ENCODE data around the gene KLHL40. TPM values are rescaled to one million over a fixed set of nuclear protein-coding genes. Genes with fewer than 3 reads are reported as not detected.

Gene KLHL40
- total RNA-seq, 1 experiment from 2014 or later, result not detected

DNA sequence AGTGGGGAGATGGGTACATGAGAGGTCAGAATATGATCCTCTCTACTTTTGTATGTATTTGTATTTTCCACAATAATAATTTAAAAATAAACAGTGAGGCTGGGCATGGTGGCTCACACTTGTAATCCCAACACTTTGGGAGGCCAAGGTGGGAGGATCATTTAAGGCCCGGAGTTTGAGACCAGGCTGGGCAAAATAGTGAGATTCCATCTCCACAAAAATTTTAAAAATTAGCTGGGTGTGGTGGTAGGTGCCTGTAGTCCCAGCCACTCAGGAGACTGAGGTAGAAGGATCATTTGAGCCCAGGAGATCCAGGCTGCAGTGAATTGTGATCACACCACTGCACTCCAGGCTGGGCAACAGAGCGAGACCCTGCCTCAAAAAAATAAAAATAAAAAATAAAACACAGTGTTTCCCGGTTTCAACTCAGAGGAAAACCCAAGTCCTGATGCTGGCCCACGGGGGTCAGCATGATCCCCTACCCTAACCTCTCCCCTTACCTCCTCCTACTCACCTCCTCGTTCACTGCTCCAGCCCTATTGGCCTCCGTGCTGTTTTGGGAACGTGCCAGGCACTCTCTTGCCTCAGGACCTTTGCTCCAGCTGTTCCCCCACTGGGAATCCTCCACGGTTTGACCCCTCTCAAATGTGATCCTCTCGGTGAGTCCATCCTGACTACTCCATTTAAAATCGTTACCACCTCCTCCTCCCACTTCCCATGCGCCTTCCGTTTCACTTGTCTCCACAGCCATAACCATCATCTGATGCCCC lies 2.9 kb upstream of the KLHL40 start:
- H2BK120ac ChIP-seq (ENCODE audit: low read depth, low read length, poor library complexity, severe bottlenecking), result no peak overlapping the region
- H3K14ac ChIP-seq (ENCODE audit: insufficient read depth, low read length), result no peak overlapping the region; the same call in 1 of the 2 replicates
- no peaks in the 10 kb centered on the region for H3K27me3 ChIP-seq (ENCODE audit: insufficient read depth, low read length)
- no peak overlapping the region for H2AFZ ChIP-seq (ENCODE audit: low read length)
- H3K4me1 ChIP-seq (ENCODE audit: insufficient read depth, low read length), result no peaks in the 10 kb centered on the region
- H3K18ac ChIP-seq (ENCODE audit: insufficient read length, low read depth, low read length), result no peak overlapping the region
- no peak overlapping the region for H2BK5ac ChIP-seq (ENCODE audit: insufficient read length, low read length)
- H3T11ph ChIP-seq (ENCODE audit: low read length), result no peak overlapping the region
- H3K27ac ChIP-seq (ENCODE audit: insufficient read length, low read depth, low read length), result no peak overlapping the region
- H3K4me2 ChIP-seq (ENCODE audit: insufficient read depth, insufficient read length, low read length), result no peak overlapping the region
- no peak overlapping the region for H4K8ac ChIP-seq (replicated peaks; ENCODE audit: insufficient read length, low read depth, low read length)
- TF ChIP-seq, protein P1, sequence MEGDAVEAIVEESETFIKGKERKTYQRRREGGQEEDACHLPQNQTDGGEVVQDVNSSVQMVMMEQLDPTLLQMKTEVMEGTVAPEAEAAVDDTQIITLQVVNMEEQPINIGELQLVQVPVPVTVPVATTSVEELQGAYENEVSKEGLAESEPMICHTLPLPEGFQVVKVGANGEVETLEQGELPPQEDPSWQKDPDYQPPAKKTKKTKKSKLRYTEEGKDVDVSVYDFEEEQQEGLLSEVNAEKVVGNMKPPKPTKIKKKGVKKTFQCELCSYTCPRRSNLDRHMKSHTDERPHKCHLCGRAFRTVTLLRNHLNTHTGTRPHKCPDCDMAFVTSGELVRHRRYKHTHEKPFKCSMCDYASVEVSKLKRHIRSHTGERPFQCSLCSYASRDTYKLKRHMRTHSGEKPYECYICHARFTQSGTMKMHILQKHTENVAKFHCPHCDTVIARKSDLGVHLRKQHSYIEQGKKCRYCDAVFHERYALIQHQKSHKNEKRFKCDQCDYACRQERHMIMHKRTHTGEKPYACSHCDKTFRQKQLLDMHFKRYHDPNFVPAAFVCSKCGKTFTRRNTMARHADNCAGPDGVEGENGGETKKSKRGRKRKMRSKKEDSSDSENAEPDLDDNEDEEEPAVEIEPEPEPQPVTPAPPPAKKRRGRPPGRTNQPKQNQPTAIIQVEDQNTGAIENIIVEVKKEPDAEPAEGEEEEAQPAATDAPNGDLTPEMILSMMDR (conservative IDR thresholded peaks at IDR 0.05), result no peak
- H3K23ac ChIP-seq (ENCODE audit: insufficient read length, low read depth, low read length), result no peak overlapping the region
- Mint-ChIP-seq H3K27me3 (ENCODE audit: low read depth) (peaks cover 3% of the 10 kb centered on the region), H3K36me3 (ENCODE audit: insufficient read depth in 1 of 3, low read depth in 3 of 3) (no peaks in the 10 kb centered on the region), H3K9me3 (peaks cover 0 to 2% of the 10 kb centered on the region in 2 experiments; a peak in 2 of 5 replicates), H3K4me3 (no peak overlapping the region), H3K27ac (no peak overlapping the region), H3K4me1 (peaks cover 11 to 12% of the 10 kb centered on the region in 2 experiments)
- H4K5ac ChIP-seq (ENCODE audit: insufficient read length, low read depth, low read length), result no peak overlapping the region
- no peaks in the 10 kb centered on the region for H3K9me3 ChIP-seq (ENCODE audit: control insufficient read depth, low read depth, low read length)
- no peak for DNase-seq
- no peaks in the 10 kb centered on the region for H3K23me2 ChIP-seq (ENCODE audit: insufficient read length, low read depth, low read length, poor library complexity, severe bottlenecking)
- H3K79me2 ChIP-seq (ENCODE audit: insufficient read depth, low read length), result no peaks in the 10 kb centered on the region
- no peaks in the 10 kb centered on the region for H3K79me1 ChIP-seq (ENCODE audit: insufficient read depth, low read depth, low read length, poor library complexity, severe bottlenecking)
- H2AK5ac ChIP-seq (ENCODE audit: insufficient read length, low read length), result no peak overlapping the region
- no peak overlapping the region for H3K56ac ChIP-seq (ENCODE audit: insufficient read length, low read depth, low read length)
- no peak overlapping the region for H3K9ac ChIP-seq (ENCODE audit: extremely low read depth, insufficient read length, low read length)
- H4K20me1 ChIP-seq (ENCODE audit: control insufficient read depth, insufficient read depth, insufficient read length), result no peaks in the 10 kb centered on the region
- no CpG with 5 or more reads among the region's 12 CpGs for WGBS (ENCODE audit: extremely low coverage, insufficient read length, low lambda C conversion rate)
- H4K91ac ChIP-seq (ENCODE audit: insufficient read length, low read depth, low read length), result no peak overlapping the region
- no peak overlapping the region for H3K4ac ChIP-seq (ENCODE audit: low read depth, low read length)
- H2BK20ac ChIP-seq (ENCODE audit: low read depth, low read length, poor library complexity, severe bottlenecking), result no peak overlapping the region
- no peak overlapping the region for H2BK15ac ChIP-seq (ENCODE audit: low read depth, low read length)
- no peak overlapping the region for H2BK12ac ChIP-seq (ENCODE audit: insufficient read length, low read depth, low read length)

All from H9 (cell line).